Transverse colon (tissue), 4 donors: ENCODE results near the gene SQOR.

Experiments
- EP300 ChIP-seq: sonication (generic); formaldehyde crosslinking; IDR thresholded peaks from one replicate; pipeline ENCODE4 v1.6.1; 2017; ENCODE audit warnings: antibody characterized with exemption, low read depth
- POLR2A ChIP-seq: fragments of 450-650 bp; IDR thresholded peaks from one replicate; pipeline ENCODE4 v1.6.1; 2016; ENCODE audit warnings: antibody characterized with exemption, mild to moderate bottlenecking, moderate library complexity
- POLR2AphosphoS5 ChIP-seq, 3 donors: sonication (generic); formaldehyde crosslinking; IDR thresholded peaks; one replicate each; pipeline ENCODE4 v1.6.1; 2016; ENCODE audit warnings: antibody characterized with exemption in 3 of 3
- TF ChIP-seq, protein P1 (sequence below), 5 experiments: fragments of 200-600 bp in 3 of 5; fragments of 450-650 bp in 2 of 5; sonication (generic) in 3 of 5; IDR thresholded peaks; 1 replicate in 2 of 5; 2 replicates in 3 of 5; pipeline ENCODE4 v1.5.1; 2016 to 2017; ENCODE audit warnings: antibody characterized with exemption in 5 of 5, inconsistent platforms in 3 of 5, mild to moderate bottlenecking in 2 of 5, moderate library complexity in 1 of 5

GRCh38 chr15:45701108-45701507, 66.3 kb downstream of the SQOR start:
- TF ChIP-seq, protein P1, sequence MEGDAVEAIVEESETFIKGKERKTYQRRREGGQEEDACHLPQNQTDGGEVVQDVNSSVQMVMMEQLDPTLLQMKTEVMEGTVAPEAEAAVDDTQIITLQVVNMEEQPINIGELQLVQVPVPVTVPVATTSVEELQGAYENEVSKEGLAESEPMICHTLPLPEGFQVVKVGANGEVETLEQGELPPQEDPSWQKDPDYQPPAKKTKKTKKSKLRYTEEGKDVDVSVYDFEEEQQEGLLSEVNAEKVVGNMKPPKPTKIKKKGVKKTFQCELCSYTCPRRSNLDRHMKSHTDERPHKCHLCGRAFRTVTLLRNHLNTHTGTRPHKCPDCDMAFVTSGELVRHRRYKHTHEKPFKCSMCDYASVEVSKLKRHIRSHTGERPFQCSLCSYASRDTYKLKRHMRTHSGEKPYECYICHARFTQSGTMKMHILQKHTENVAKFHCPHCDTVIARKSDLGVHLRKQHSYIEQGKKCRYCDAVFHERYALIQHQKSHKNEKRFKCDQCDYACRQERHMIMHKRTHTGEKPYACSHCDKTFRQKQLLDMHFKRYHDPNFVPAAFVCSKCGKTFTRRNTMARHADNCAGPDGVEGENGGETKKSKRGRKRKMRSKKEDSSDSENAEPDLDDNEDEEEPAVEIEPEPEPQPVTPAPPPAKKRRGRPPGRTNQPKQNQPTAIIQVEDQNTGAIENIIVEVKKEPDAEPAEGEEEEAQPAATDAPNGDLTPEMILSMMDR (IDR thresholded peaks at IDR 0.05), result no peak
- TF ChIP-seq POLR2AphosphoS5 (IDR thresholded peaks at IDR 0.05) (no peak), POLR2A (no peak), EP300 (no peak)
